ENCODE data around the gene CRAMP1. TPM values are rescaled to one million over a fixed set of nuclear protein-coding genes. Genes with fewer than 3 reads are reported as not detected.

Gene CRAMP1
- total RNA-seq, 1 donor from 2014 or later, result 8.0 TPM

DNA sequence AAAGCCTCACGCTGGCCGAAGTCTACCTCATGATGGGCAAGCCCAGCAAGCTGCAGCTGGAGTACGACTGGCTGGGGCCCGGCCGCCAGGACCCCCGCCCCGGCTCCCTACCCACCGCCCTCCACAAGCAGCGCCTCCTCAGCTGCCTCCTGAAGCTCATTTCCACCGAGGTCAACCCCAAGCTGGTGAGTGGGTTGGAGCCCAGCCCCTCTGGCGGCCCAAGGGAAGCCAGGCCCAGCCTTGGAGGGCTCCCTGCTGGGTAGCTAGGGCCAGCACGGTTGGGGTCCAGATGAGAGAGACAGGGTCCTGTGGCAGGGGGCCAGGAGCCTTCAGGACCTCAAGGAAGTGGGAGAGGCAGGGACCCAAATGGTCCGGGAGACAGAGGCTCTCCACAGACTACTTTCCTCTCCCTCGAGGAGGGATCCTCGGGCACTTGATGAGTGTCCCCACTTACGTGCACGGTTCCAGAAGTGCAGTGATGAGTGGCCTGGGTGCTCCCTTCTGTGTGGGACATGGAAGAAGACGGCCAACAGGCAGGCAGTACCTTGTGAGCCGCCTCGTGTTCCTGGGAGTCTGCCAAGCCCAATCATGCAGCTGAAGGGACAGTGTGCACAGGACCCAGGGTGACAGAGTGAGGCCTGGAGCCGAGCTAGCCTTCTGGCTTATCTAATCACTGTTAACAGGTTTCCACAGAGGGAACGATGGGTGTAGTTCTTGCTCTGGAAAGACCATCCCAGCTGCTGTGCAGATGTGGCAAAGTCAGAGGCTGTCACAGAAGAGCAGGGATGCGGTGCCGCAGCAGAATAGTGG is 44.9 kb downstream of the CRAMP1 start:
- DNase-seq, result no peak

DNA sequence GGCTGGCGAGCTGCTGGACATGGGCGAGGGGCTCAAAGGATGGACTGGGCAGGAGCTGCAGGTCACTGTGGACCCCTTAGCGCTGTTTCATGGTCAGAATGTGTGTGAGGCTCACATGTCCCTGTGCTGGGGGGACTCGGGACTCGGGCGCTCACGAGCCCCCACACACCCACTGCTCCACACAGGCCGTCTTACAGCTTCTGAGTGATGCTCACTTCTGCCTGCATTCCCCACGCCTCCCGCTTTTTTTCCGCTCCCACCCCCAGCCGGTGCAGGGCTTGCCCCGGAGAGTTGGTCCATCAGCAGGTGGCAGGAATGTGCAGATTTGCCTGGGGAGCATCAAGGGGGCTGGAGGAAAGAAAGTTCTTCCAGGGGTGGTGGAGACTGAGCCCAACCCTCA is 45.7 kb downstream of the CRAMP1 start:
- DNase-seq, result no peak

DNA sequence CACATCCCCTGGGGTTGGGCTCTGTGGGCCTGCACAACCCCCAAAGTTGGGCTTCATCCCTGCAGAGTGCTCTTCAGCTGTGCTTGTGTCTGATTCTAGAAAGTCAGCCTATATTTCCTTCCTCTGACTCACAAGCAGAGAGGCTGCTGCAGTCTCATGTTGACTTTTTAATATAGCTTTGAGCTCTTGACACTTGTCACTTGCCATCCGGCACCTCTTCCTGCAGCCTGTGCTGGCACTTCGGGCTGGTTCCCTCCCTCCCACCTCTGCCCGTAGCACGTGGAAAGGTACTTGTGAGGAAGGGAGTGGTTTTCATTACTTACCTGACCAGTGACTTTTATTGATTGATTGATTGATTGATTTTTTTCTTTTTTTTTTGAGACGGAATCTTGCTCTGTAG is 46.9 kb downstream of the CRAMP1 start:
- no peak for DNase-seq

DNA sequence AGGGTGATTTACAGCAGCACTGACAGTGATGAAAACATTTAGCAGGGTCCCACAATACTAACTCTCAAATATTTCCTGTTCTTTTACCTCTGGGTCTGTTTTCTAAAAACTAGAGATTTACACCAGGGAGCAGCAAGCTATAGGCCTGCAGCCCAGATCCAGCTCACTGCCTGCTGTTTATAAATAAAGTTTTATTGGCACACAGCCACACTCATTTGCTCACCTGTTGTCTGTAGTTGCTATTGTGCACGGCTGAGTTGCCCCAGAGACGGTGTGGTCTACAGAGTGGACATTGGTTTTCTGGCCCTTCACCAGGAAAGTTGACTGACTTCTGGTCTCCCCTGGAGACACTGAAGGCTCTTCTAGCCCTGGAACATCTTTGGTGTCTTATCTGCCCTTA is 49.7 kb downstream of the CRAMP1 start:
- no peak for DNase-seq

DNA sequence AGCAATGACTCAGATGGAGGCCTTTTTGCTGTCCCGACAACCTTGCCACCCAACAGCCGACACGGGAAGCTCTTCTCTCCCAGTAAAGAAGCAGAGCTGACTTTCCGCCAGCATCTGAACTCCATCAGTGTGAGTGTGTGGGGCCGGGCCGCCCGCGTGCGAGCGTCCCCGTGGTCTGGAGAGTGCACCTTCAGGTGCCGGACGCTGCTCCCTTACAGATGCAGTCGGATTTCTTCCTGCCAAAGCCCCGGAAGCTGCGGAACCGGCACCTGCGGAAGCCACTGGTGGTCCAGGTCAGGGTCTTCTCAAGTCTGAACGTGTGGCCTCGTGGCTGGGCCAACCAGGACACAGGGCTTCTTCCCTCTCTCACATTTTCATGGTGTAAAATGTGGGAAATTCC is 50.4 kb downstream of the CRAMP1 start:
- no peak for DNase-seq

DNA sequence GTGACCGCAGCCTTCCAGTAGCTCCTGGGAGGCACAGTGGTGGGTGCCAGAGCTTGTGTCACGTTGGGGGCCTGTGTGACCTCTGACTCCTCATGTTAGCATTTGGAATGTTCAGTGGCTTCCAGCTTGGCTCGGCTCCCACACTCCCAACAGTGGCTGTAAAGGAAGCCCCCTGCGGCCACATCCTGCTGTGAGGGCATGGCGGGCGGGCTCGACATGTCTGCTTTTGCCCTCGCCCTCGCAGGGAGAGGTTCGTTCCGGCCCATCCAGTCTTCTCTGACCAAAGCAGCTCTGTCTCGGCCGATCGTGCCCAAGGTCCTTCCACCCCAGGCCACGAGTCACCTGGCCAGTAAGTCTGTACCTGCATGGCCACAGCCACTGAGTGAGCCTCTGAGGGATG is 53.7 kb downstream of the CRAMP1 start:
- no peak for DNase-seq

DNA sequence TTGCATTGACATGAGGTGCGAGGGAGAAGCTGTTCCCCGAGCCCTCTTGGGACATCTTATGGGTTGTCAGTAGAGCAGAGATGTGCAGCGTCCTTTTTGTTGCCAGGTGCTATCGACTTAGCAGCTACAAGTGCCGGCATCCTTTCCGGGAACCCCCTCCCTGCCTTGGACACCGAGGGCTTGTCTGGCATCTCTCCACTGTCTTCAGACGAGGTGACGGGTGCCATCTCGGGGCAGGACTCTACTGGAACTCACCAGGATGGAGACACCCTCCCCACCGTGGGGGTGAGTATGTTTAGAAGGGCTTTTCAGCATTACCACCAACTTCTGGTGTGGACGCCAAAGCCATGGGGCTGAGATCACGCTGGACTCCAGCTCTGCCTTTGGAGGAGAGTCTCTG is 54.2 kb downstream of the CRAMP1 start:
- DNase-seq, result no peak

DNA sequence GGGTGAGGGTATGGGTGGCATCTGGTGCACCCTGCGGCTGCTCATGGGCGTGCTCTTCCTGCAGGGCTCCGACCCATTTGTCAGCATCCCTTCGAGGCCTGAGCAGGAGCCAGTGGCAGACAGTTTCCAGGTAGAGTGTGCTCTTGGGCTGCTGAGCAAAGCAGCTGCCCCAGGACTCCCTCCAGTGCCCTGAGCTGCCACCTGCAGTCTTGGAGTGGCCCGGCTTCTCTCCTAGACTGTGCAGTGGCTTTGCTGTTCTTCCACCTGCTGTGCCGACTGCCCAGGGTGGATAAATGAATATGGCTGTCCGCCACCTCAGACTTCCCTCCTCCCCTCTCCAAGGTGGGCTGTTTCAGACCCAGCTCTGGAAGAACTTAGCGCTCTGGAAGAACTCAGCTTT is 55.1 kb downstream of the CRAMP1 start:
- no peak for DNase-seq

DNA sequence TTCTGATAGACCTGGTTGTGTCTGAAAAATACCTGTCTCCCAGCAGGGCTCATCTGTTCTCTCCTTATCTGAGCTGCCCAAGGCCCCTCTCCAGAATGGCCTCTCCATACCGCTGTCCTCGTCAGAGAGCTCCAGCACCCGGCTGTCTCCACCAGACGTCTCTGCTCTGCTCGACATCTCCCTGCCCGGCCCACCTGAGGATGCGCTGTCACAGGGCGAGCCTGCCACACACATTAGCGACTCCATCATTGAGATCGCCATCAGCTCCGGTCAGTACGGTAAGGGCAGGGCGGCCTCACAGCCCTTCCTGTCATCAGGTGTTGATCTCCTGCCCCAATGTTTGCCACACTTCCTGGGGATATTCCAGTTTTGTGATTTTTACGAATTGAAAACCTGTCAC is 55.8 kb downstream of the CRAMP1 start:
- DNase-seq, result no peak

DNA sequence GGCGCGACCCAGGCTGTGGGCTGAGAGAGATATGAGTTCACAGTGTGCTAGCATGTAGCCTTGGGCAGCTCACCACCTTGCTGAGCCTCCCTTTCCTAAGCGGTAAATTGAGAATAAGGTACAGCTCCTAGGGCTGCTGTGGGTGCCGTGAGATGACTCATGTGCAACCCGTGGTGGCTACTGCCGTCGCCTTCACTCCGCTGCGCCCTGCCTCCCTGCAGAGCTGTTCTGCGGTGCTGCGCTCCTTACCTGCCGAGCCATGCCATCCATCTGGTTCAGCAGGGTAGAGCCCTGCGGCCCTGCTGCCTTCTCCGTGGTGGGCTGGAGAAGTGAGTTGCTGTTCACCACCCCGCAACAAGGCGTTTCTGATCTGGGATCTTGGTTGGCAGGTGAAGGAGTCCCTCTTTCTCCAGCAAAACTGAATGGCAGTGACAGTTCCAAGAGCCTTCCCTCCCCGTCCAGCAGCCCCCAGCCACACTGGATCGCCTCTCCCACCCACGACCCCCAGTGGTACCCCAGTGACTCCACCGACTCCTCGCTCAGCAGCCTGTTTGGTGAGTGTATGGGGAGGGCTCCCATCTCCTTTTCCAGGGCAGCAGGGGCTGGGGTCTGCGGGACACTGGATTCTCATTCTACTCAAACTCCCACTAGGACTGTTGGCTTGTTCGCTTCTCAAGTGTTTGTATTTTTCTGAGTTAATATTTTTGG is 56.6 kb downstream of the CRAMP1 start:
- DNase-seq, result no peak

DNA sequence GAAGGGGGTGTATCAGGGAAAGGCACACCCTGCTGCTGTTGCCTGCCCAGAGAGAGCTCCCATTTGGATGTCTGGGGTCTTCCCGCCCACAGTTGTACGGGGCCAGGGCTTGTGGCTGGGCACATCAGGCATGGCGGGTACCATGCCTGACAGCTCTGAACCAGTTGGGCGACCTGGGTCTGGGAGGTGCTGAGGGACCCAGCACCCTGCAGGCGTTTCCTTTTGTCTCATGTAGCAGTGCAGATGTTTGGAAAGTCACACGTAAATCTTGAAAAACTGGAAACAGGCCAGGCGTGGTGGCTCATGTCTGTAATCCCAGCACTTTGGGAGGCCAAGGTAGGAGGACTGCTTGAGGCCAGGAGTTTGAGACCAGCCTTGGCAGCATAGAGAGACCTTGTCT is 57.5 kb downstream of the CRAMP1 start:
- no peak for DNase-seq

DNA sequence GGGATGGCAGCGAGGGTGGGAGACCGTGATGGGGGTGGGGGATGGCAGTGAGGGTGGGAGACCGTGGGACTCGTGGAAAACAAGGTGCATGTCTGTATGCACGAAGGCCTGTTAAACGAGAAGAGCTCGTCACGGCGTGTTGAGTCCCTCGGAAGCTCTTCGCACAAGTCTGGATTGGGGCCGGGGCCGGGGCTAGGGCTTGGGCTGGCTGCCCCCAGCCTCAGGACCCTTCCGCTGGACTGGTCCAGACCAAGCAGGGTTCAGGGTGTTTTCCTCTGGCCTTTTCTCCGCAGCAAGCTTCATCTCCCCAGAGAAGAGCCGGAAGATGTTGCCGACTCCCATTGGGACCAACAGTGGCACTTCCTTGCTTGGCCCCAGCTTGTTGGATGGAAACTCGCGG is 58.2 kb downstream of the CRAMP1 start:
- DNase-seq, result no peak

DNA sequence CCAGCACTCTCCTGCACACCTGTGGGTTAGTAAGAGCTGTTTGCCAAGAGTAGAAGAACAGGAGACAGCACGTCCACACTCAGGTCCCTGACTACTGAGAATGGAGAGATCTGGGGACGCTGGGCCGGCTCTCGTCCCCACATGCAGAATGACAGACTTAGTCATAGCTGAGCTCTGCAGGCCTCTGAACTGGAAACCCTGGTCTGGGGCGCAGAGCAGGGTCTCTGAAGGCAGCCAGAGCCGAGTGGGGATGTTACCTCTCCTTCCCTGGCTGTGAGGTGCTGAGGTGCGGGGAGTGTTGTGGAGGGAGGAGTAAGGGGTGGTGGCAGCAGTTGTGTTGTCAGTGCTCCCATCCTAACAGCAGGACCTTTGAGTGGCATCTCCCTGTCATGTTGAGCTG is 58.7 kb downstream of the CRAMP1 start:
- no peak for DNase-seq

DNA sequence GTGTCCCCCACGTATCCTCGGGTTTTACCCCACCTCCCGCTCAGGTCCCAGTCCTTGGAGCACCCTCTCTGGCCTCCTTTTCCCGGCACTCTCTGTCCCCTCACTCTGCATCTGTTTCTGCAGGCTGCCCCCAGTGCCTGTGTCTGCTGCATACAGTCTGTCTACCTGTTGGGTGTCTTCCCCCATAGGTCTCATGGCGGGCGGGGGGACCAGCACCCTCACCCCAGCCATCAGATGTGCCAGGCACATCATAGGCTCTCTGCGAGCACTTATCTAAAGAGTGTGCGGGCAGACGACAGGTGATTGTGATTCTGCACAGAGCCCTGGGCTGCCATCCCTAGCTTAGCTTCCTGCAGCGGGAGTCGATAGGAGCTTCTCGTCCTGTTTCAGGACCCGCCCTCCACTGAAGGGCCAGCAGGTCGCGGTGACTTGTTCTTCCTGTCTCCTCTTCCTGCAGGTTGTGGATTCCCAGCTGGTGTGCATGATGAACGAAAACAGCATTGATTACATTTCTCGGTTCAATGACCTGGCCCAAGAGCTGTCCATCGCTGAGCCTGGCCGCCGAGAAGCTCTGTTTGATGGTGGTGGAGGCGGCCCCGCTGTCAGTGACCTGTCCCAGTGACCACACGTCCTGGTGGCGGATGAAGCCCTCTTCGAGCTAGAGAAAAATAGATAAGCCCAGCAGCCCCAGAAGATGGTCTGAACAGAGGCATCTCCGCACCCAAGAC is 61.4 kb downstream of the CRAMP1 start:
- DNase-seq, result no peak

DNA sequence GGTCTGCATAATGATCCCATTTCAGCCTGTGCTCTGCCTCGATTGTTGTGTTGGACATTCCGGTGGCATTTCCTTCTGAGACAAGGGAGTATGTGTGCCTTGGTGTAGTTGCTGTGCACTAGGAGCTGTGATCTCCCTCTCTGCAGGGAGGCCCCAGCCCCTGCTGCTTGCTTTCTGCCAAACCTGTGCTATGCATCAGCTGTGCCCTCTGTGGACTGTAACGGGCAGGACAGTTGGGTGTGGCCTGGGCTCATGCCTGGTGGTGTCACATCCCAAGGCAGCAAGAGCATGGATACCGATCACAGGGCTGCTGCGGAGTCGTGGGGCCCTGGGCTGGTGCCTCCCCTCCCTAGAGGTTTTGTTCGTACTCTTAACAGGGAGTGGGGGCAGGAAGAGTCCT is 62.1 kb downstream of the CRAMP1 start:
- DNase-seq, result no peak

DNA sequence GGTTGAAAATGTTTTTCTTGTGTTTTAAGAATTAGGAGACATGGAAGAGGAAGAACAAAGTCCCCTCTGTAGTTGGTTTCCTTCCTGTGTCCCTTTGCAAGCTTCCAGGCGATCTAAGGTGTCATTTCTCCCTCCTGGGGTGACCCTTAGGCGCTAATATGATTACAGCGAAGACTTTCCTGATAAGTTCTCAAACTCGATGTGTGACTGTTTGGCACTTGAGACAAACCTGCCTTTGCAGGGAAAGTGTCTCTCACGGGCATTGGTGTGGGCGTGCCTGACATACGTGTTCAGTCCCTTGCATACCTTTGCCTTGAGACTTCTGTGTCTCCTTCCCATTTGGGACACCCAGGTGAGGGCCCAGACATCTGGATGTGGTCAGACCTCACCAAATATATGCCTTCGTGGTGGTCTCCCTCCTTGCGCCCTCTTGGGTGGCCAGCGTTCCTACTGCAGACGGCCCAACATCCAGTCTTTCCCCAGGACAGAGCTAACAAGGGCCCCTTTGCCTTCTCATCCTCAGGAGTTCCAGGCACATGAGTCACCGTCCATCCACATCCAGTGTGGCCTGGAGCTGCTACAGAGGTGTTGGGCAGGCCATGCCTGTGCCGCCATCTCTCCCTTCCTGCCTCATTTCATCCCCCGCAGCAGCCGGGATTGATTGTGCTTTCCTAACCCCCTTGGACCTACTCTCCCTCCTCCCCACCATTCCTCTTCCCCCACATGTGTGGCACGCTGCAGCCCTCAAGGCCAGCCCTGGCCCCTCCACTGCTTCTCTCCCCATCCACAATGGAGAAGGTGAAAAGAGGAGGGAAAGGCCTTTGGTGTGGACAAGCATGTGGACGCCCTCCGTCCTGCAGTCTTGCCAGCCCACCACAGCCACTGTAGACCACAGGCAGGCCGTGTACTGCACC is 62.8 kb downstream of the CRAMP1 start:
- DNase-seq, result no peak

DNA sequence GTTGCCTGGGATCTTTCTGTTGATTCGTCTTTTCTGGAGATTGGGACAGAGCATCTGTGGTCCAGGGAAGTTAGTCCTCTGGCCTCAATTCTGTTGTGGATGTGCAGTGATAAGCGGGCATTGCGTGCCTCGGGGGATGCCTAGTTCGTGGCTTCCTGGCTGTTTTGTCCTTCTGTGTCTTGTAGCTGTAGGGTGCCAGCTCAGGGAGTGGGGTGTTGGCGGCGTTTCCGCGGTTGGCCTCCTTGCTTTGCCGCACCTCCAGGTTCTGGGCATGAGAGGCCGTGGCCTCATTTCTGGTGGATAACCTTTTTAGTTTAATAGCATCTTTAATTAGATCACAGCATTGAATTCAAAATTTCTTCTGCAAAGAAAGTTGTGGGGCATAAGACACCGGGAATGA is 64.5 kb downstream of the CRAMP1 start:
- DNase-seq, result no peak

DNA sequence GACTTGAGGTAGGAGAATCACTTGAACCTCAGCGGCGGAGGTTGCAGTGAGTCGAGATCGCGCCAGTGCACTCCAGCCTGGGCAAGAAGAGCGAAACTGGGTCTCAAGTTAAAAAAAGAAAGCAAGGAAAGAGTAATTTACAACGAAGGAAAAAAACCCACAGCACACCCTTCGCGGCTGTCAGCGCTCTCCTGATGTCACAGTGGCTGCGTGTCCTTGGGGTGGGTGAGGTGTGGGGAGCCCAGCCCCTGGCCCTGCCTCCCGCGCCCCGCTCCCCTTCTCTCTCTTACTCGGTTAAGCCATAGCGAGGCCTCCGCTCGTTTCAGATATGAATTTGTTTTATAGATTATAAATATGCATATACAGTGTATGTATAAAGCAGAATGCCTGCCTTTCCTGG is 65.2 kb downstream of the CRAMP1 start:
- no peak for DNase-seq

DNA sequence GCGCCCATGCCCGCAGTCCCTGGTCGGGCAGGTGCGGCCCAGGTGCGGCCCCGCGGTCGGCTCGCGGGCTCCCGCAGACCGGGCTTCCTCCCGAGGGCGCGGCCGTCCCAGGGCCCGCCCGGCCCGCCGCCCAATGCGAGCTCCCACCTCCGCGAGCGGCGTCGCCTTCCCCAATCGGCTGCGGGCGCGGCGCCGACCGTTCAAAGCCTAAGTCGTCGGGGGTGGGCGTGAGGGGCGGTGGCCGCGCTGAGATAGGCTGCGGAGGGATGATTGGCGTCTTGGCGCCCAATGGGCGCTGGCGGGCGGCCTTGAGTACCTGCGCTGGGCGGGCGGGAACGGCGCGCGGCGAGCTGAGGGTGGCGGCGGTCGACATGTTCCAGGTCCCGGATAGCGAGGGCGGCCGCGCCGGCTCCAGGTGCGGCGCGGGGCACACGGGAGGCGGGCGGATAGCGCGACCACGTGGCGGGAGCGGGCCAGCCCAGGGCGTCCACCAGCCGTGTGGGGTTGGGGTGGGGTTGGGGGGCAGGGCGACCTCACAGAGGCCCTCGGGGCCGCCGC is 65.9 kb downstream of the CRAMP1 start, which contains the start of gene JPT2:
Gene JPT2 (plus strand): TSS at position 338 of the 558 bp plus-strand sequence. CDS start 34 bp downstream, at position 372.
- DNase-seq, result peak; percentile 90

DNA sequence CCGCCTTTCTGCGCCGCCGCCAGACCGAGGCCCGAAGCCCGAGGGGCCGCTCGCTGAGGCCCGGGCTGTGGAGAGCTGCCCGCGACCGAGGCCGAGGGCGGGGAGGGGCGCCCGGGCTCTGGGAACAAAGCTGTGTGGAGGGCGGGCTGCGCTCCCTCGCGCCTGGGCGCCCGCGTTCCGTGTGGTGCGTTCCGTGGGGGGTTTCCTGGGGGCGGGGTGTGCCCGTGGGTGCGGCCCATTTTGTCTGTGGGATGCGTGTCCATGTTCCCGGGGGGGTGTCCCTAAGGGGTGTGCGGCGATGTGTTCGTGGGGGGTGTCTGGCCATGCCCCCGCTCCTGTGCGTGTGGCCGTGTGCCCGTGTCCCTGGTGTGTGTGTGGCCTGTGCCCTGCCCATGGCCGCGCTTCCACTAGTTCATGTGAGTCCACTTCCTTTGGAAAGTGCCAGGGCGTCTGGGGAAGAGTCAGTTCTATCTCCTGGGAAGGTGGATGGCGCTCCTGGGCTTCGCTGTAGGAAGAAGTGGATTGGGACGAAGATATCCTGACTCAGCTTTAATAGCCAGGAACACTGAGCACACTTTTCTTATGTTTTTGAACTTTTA is 66.4 kb downstream of the CRAMP1 start:
- no peak for DNase-seq

DNA sequence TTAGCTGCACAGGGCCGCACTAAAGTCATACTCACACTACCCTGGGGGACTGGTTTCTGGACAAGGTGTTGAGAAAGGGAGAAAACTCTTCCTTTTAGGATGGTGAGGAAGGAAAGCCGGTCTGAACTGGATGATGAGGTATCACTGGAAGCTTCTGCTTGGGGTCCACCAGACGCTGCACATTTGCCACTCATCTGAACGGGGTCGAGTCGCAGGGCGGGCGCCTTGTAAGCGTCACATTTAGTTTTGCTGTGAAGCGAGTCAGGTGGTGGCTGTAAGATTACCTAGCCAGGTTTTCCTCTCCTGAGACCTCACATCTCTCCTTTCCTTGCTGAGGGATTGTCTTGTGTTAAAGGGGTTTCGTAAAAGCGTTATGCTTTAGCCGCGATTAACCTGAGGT is 68.2 kb downstream of the CRAMP1 start:
- DNase-seq, result no peak
